ENCODE data around the gene SIRT2. TPM values are rescaled to one million over a fixed set of nuclear protein-coding genes. Genes with fewer than 3 reads are reported as not detected.
A peak's percentile ranks its signal among the peaks of the same experiment; 100 is the strongest.

SIRT2 gene
- total and polyA plus RNA-seq, 12 donors, result 46.3 to 103 (median 72.6) TPM

DNA sequence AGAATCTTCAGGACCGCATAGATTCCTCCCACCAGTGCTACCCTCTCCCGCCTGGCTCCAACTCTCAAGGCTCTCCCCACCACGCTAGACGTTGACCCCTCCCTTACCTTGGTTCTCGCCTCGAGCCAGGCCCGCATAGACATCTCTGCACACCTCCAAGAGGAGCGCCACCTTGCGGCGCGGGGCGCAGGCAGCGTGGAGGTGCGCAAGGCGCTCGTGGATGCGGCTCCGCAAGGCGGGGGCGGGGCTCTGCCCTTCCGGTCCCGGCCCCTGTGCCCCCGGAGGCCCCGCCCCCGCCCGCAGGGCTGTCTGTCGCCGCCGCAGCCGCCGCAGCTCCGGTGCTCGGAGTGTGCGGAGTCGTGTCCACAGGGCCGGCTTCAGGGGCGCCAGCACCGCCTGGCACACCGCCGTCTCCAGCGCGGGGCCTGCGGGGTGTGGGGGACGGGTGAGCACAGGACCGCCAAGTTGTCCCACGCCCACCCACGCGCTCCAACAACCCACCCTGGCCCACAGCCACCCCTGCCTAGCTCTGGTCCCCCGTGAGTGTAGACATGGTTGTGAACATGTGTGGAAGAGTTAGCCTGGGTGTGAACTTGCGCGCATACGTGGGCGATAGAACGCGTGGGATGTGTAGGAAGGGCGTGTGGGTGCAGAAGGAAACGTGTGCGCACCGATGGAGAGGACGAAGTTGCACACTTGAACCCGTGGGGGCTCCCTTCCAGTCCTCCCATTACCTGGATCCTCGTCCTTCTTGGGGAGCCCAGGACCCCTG, 29.4 kb downstream of the SIRT2 start:
- Histone ChIP-seq H3K9me3 (no peaks in the 10 kb centered on the region), H3K4me3 (peak overlapping the region; percentile 32 to 74 (median 56)), H3K36me3 (peaks cover 0 to 7% (median 0%) of the 10 kb centered on the region in 9 donors), H3K27ac (peak overlapping the region in 9 of 10 donors; percentile 5 to 77 (median 44)), H3K27me3 (no peaks in the 10 kb centered on the region), H3K4me1 (peaks cover 0 to 33% (median 18%) of the 10 kb centered on the region in 9 donors)
- TF ChIP-seq, protein P1, sequence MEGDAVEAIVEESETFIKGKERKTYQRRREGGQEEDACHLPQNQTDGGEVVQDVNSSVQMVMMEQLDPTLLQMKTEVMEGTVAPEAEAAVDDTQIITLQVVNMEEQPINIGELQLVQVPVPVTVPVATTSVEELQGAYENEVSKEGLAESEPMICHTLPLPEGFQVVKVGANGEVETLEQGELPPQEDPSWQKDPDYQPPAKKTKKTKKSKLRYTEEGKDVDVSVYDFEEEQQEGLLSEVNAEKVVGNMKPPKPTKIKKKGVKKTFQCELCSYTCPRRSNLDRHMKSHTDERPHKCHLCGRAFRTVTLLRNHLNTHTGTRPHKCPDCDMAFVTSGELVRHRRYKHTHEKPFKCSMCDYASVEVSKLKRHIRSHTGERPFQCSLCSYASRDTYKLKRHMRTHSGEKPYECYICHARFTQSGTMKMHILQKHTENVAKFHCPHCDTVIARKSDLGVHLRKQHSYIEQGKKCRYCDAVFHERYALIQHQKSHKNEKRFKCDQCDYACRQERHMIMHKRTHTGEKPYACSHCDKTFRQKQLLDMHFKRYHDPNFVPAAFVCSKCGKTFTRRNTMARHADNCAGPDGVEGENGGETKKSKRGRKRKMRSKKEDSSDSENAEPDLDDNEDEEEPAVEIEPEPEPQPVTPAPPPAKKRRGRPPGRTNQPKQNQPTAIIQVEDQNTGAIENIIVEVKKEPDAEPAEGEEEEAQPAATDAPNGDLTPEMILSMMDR (IDR thresholded peaks at IDR 0.05), result peak; percentile 70 to 92 (median 89)
- DNase-seq (peak; percentile 79 to 88), ATAC-seq (peak; percentile 89 to 95 (median 92))
- WGBS, 2 donors, result 13 to 17% methylated on average over 62 of the region's 62 CpGs
- intact Hi-C loops (cut with DNase I), result loop anchor here in 1 of 10 donors (10.0 kb wide), 1 partner anchor 675 kb away; no protein-coding TSS in a partner anchor

DNA sequence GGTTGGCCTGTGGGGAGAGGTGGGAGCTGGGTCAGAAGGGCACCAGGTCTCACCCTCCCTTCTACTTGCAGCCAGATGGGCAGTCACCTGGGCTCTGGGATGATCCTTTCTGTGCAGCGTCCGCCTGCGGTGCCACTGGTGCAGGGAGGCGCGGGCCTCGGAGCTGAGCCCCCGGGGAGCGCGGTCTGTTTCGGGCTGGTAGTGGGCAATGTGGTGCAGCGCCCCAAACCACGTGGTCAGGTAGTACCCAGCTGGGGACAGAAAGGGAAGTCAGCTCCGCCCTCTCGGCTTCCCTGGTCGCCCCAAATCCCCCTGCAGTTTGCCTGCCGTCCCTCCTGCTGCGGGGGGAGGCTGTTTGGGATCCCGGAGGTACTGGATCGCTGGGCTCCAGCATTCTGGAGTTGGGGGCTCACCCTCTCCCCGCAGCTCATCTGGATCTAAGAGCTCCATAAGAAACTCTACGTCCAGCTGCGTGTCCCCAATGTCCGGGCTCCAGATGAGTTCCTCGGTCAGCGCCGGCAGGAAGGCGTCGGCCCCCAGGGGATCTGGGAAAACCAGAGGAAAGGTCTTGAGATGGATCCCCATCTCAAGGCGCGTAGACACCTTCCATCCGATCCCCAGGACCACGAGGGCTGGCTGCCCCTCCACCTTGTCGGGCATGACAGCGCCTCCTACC, 30.1 kb downstream of the SIRT2 start:
- peaks cover 0 to 40% (median 18%) of the 10 kb centered on the region in 9 donors for H3K4me1 ChIP-seq
- TF ChIP-seq, protein P1 (IDR thresholded peaks at IDR 0.05), result no peak
- DNase-seq (peak in 1 of 2 donors; percentile 35), ATAC-seq (peak; percentile 4 to 46 (median 24))
- peak overlapping the region in 8 of 10 donors; percentile 5 to 77 (median 44) for H3K27ac ChIP-seq
- H3K9me3 ChIP-seq, result no peaks in the 10 kb centered on the region
- H3K27me3 ChIP-seq, result no peaks in the 10 kb centered on the region
- intact Hi-C loops (cut with DNase I), result no loop called here
- peaks cover 0 to 7% (median 0%) of the 10 kb centered on the region in 9 donors for H3K36me3 ChIP-seq
- WGBS, 2 donors, result 6 to 8% methylated on average over 34 of the region's 34 CpGs
- H3K4me3 ChIP-seq, result peak overlapping the region; percentile 32 to 74 (median 56)

DNA sequence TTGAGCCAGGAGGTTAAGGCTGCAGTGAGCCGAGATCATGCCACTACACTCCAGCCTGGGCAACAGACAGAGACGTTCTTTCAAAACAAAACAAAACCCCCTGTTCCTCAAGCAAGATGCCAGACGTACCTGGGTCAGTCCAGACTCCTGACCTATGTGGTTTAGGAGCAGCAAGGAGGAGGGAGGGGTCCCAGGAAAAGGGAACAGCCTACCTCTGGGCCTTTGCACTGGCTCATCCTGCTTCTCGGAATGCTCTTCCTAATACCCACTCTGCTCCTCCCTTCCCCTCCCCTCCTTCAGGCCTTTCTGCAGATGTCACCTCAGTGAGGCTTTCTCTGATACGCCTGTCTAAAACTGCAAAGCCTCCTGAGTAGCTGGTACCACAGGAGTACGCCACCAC, 30.9 kb downstream of the SIRT2 start:
- DNase-seq (no peak), ATAC-seq (no peak)
- WGBS, 2 donors, result 90 to 94% methylated on average over 6 of the region's 6 CpGs
- H3K27me3 ChIP-seq, result no peaks in the 10 kb centered on the region
- H3K9me3 ChIP-seq, result no peaks in the 10 kb centered on the region
- H3K27ac ChIP-seq, result no peak overlapping the region
- peaks cover 0 to 7% (median 0%) of the 10 kb centered on the region in 9 donors for H3K36me3 ChIP-seq
- H3K4me3 ChIP-seq, result peak overlapping the region in 3 of 10 donors; percentile 57 to 62 (median 61)
- H3K4me1 ChIP-seq, result peaks cover 0 to 47% (median 19%) of the 10 kb centered on the region in 9 donors
- TF ChIP-seq, protein P1 (IDR thresholded peaks at IDR 0.05), result no peak
- intact Hi-C loops (cut with DNase I), result no loop called here

DNA sequence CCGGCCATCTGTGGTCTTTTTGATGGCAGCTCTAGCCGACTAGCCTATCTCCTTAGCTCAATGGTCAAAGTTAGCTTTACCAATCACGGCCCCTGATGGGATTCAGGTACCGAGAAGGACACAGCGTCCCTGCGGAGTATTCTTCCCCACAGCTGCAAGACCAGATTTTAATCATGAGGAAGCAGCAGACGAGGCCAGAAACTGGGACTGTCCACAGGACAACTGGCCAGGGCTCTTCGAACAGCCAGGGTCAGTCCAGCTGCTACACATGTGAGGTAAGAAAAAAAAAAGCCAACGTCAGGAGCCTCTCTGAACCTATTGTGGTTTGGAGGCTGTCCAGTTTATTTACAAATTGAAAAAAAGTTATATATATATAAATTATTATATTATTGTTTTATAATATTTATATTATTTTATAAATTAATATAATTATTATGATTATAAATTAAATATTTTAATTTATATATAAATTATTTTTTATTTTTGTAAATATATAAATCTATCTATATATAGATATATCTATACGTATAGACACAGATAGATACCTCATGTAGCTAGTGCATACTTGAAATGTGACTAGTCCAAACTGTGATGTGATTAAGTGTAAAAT, 32.1 kb downstream of the SIRT2 start:
- TF ChIP-seq, protein P1 (IDR thresholded peaks at IDR 0.05), result no peak
- ATAC-seq, result no peak
- WGBS, 2 donors, result 78 to 85% methylated on average over 10 of the region's 10 CpGs
- Histone ChIP-seq H3K27me3 (no peaks in the 10 kb centered on the region), H3K4me1 (peaks cover 5 to 59% (median 32%) of the 10 kb centered on the region in 9 donors), H3K9me3 (no peaks in the 10 kb centered on the region), H3K4me3 (no peak overlapping the region), H3K36me3 (peaks cover 0 to under 1% (median 0%) of the 10 kb centered on the region in 9 donors), H3K27ac (no peak overlapping the region)
- no peak for DNase-seq
- intact Hi-C loops (cut with DNase I), result no loop called here

All from heart right ventricle (tissue), 16 donors.